ENCODE results near the gene KCNQ1OT1.

KCNQ1OT1 gene

GRCh38 chr11:2731130-2732125 is 31.6 kb upstream of the KCNQ1OT1 start:
- Mint-ChIP-seq H3K4me1 (ENCODE audit: low read depth) (no peaks in the 10 kb centered on the region), H3K9me3 (no peaks in the 10 kb centered on the region), H3K36me3 (ENCODE audit: low read depth) (no peaks in the 10 kb centered on the region), H3K27ac (no peak overlapping the region), H3K27me3 (ENCODE audit: low read depth) (no peaks in the 10 kb centered on the region), H3K4me3 (no peak overlapping the region)
- DNase-seq (ENCODE audit: low spot score): no peak

- H3K27ac Mint-ChIP-seq: no peak overlapping the region
- no peaks in the 10 kb centered on the region for H3K27me3 Mint-ChIP-seq (ENCODE audit: low read depth)
- H3K9me3 Mint-ChIP-seq: no peaks in the 10 kb centered on the region
- no peak overlapping the region for H3K4me3 Mint-ChIP-seq
- H3K4me1 Mint-ChIP-seq (ENCODE audit: low read depth): no peaks in the 10 kb centered on the region
- H3K36me3 Mint-ChIP-seq (ENCODE audit: low read depth): no peaks in the 10 kb centered on the region
- no peak for DNase-seq (ENCODE audit: low spot score)
These were observed 30.7 kb upstream of the KCNQ1OT1 start for GRCh38 chr11:2730272-2731129.

DNA sequence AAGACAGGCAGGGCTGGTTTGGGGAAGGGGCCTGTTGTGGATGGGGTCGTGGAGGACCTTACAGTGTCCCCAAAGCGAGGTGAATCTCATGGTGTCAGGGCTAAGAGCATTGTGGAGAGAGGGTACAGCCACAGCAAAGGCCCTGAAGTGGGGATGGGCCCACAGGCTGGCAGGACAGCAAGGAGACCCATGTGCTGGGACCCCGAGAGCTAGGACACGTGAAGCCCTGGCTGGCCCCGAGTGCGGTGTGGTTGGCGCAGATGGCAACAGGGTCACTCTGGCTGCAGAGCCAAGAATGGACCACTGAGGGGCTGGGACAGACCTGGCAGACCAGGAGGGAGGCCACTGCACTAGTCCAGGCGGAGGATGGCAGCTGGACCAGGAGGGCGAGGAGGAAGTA is 30.0 kb upstream of the KCNQ1OT1 start:
- no peaks in the 10 kb centered on the region for H3K27me3 Mint-ChIP-seq (ENCODE audit: low read depth)
- H3K4me1 Mint-ChIP-seq (ENCODE audit: low read depth): no peaks in the 10 kb centered on the region
- no peaks in the 10 kb centered on the region for H3K36me3 Mint-ChIP-seq (ENCODE audit: low read depth)
- DNase-seq (ENCODE audit: low spot score): no peak
- no peak overlapping the region for H3K4me3 Mint-ChIP-seq
- H3K27ac Mint-ChIP-seq: no peak overlapping the region
- H3K9me3 Mint-ChIP-seq: no peaks in the 10 kb centered on the region

DNA sequence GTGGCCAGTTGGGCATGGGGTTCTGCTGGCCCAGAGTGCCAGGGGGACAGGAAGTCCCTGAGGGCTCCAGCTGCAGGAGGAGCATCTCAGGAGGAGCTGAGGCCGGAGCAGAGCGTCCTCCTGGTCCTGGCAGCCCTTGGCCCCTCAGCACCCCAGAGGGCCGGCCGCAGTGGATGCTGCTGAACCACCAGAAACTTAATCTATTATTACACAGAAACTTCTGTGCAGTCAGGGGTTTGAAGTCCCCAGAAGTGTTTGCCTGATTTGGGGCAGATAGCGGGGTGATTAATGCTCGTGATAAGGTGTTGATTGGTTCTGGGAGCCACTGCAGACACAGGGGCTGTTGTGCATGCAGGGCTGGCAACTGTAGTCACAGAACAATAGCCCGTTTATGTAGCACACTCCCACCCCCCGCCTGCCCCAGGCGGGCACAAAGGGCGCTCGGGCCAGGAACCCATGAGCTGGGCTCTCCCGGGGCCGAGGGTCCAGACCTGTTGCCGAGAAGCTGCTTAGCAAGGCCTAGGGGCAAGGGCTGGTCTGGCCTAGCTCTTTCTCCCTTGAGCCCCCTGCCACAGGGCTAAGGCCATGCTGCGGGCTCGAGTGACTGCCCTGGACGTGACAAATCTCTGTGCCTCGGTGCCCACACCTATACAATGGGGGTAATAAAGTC is 29.0 kb upstream of the KCNQ1OT1 start:
- Mint-ChIP-seq H3K4me1 (ENCODE audit: low read depth) (no peaks in the 10 kb centered on the region), H3K4me3 (no peak overlapping the region), H3K36me3 (ENCODE audit: low read depth) (no peaks in the 10 kb centered on the region), H3K9me3 (no peaks in the 10 kb centered on the region), H3K27me3 (ENCODE audit: low read depth) (no peaks in the 10 kb centered on the region), H3K27ac (no peak overlapping the region)
- DNase-seq (ENCODE audit: low spot score): no peak

DNA sequence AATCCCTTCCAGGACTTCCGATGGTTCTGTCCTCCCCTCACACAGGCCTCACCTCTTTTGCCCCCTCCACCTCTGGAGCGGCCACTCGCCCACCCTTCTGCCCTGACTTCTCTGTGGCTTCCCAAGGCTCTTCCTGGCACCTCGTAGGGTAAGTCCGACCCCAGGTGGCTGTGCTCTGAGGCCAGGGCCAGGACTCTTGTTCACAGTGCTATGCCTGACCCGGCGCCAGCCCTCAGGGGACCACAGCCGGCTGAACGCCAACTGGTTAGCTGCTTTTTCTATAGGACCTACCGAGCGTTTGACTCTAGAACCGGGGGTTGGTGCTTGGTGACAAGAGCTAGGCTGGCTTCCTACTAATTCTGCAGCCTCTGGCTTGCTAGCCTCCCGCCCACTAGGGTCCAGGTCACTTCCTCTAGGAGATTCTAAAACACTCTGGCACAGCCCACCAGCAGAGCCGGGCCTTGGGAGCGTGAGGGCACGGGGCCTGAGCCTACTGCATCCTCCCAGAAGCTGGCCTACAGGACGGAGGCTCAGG is 28.4 kb upstream of the KCNQ1OT1 start:
- H3K27me3 Mint-ChIP-seq (ENCODE audit: low read depth): no peaks in the 10 kb centered on the region
- no peak overlapping the region for H3K4me3 Mint-ChIP-seq
- DNase-seq (ENCODE audit: low spot score): no peak
- no peaks in the 10 kb centered on the region for H3K4me1 Mint-ChIP-seq (ENCODE audit: low read depth)
- no peak overlapping the region for H3K27ac Mint-ChIP-seq
- no peaks in the 10 kb centered on the region for H3K36me3 Mint-ChIP-seq (ENCODE audit: low read depth)
- no peaks in the 10 kb centered on the region for H3K9me3 Mint-ChIP-seq

- DNase-seq (ENCODE audit: low spot score): no peak
- Mint-ChIP-seq H3K36me3 (ENCODE audit: low read depth) (no peaks in the 10 kb centered on the region), H3K27ac (no peak overlapping the region), H3K27me3 (ENCODE audit: low read depth) (no peaks in the 10 kb centered on the region), H3K4me1 (ENCODE audit: low read depth) (no peaks in the 10 kb centered on the region), H3K4me3 (no peak overlapping the region), H3K9me3 (no peaks in the 10 kb centered on the region)
These were observed 27.2 kb upstream of the KCNQ1OT1 start for GRCh38 chr11:2726964-2727363.

- Mint-ChIP-seq H3K27ac (no peak overlapping the region), H3K27me3 (ENCODE audit: low read depth) (no peaks in the 10 kb centered on the region), H3K9me3 (no peaks in the 10 kb centered on the region), H3K4me3 (no peak overlapping the region), H3K4me1 (ENCODE audit: low read depth) (no peaks in the 10 kb centered on the region), H3K36me3 (ENCODE audit: low read depth) (no peaks in the 10 kb centered on the region)
- DNase-seq (ENCODE audit: low spot score): no peak
These were observed 25.8 kb upstream of the KCNQ1OT1 start for GRCh38 chr11:2725368-2726300.

- Mint-ChIP-seq H3K27me3 (ENCODE audit: low read depth) (no peaks in the 10 kb centered on the region), H3K36me3 (ENCODE audit: low read depth) (no peaks in the 10 kb centered on the region), H3K9me3 (no peaks in the 10 kb centered on the region), H3K4me3 (no peak overlapping the region), H3K27ac (no peak overlapping the region), H3K4me1 (ENCODE audit: low read depth) (no peaks in the 10 kb centered on the region)
- no peak for DNase-seq (ENCODE audit: low spot score)
These were observed 25.0 kb upstream of the KCNQ1OT1 start for GRCh38 chr11:2724653-2725367.

DNA sequence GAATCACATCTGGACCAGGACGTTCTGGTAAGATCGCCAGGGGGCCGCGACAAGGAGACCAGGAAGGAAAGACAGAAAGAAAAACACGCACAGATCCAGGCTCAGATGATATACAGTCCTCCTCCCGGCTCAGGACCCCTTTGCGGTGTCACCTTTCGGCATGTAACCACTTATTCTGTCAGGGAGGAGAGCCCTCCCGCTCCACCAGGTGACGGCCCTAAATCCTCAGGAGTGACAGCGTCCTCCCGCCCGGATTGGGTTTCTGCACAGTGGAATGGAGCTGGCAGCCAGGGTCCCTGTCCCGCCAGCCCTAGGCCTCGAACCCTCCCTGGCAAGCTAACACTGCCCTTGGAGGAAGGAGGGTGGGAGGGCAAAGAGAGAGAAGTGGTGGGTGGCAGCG is 24.3 kb upstream of the KCNQ1OT1 start:
- Mint-ChIP-seq H3K4me3 (no peak overlapping the region), H3K4me1 (ENCODE audit: low read depth) (no peaks in the 10 kb centered on the region), H3K27ac (no peak overlapping the region)

DNA sequence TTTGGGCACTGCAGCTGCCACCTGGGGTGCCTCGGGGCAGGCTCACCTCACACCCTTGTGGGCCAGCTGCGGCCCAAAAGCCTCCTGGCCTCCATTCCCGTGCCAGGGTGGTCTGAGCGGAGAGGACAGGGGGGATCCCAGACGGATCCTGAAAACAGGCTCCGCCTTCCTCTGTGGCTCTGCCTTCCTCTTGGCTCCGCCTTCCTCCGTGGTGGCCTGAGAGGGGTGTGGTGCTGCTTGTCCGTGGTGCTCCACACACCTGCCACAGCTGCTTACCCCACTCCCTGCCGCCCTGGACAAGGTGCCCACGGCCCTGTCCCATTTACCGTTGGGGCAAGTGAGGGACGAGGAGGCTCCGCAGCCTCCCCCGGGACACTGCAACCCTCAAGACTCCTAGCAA is 23.2 kb upstream of the KCNQ1OT1 start:
- H3K9me3 Mint-ChIP-seq: no peaks in the 10 kb centered on the region

More for the DNA sequence above, 24.3 kb upstream of the KCNQ1OT1 start:
- DNase-seq (ENCODE audit: low spot score): no peak
- Mint-ChIP-seq H3K27me3 (ENCODE audit: low read depth) (no peaks in the 10 kb centered on the region), H3K36me3 (ENCODE audit: low read depth) (no peaks in the 10 kb centered on the region), H3K9me3 (no peaks in the 10 kb centered on the region)

GRCh38 chr11:2721210-2721916 is 21.6 kb upstream of the KCNQ1OT1 start:
- Mint-ChIP-seq H3K27me3 (ENCODE audit: low read depth) (no peaks in the 10 kb centered on the region), H3K4me1 (ENCODE audit: low read depth) (no peaks in the 10 kb centered on the region), H3K27ac (no peak overlapping the region), H3K4me3 (no peak overlapping the region), H3K36me3 (ENCODE audit: low read depth) (no peaks in the 10 kb centered on the region), H3K9me3 (no peaks in the 10 kb centered on the region)
- no peak for DNase-seq (ENCODE audit: low spot score)

More for the DNA sequence above, 23.2 kb upstream of the KCNQ1OT1 start:
- Mint-ChIP-seq H3K4me1 (ENCODE audit: low read depth) (no peaks in the 10 kb centered on the region), H3K27me3 (ENCODE audit: low read depth) (no peaks in the 10 kb centered on the region), H3K4me3 (no peak overlapping the region), H3K27ac (no peak overlapping the region), H3K36me3 (ENCODE audit: low read depth) (no peaks in the 10 kb centered on the region)
- no peak for DNase-seq (ENCODE audit: low spot score)

All from T-helper 2 cell treated with Interferon-gamma antibody and Interleukin-4, amounts not matched to agents 5 μg/mL and 100 μg/mL, for 36 hours (primary cell).